ENCODE results near the gene C1QTNF12. TPM values are rescaled to one million over a fixed set of nuclear protein-coding genes. Genes with fewer than 3 reads are reported as not detected.

The C1QTNF12 gene
- total RNA-seq, 1 donor from 2014 or later: 2.5 TPM

DNA sequence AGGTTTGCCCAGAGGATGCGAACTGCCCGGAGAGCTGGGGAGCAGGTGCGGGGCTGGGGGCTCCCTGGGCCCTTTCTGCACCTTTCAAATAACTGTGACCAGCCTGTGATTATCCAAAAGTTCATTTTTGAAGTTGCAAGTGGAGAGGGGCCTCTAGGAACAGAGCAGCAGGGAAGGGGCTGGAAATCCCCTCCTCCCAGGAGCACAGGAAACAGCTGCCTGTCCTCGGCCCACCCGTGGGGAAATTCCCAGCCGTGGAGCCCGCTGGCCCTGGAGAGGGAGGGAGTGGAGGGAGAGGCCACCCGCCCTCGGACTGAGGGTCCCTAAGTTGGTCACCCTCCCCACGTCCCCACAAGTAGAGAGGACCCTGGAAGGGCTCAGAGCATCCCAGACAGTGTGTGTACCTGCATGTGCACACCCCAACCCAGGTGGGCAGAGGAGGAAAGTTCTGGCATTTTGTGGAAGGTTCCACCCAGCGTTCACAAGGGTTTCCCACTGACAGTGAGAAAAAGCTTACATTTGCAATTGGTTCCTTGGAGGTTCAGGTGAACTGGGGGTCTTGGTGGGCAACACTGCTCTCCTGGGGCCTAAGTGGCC is 31.3 kb downstream of the C1QTNF12 start:
- no peak for TF ChIP-seq CTCF (conservative IDR thresholded peaks at IDR 0.05)
- no peaks in the 10 kb centered on the region for H3K27me3 Mint-ChIP-seq
- no peaks in the 10 kb centered on the region for H3K4me1 Mint-ChIP-seq (ENCODE audit: unreplicated experiment)
- H3K27ac Mint-ChIP-seq: no peak overlapping the region
- no peak for DNase-seq (ENCODE audit: extremely low spot score, unreplicated experiment)
- no peaks in the 10 kb centered on the region for H3K9me3 Mint-ChIP-seq
- H3K36me3 Mint-ChIP-seq: no peaks in the 10 kb centered on the region
- no peak overlapping the region for H3K4me3 Mint-ChIP-seq

- Mint-ChIP-seq H3K27me3 (no peaks in the 10 kb centered on the region), H3K27ac (no peak within 1 kb of the TSS), H3K9me3 (no peaks in the 10 kb centered on the region), H3K36me3 (no peaks in the 10 kb centered on the region), H3K4me3 (no peak within 1 kb of the TSS), H3K4me1 (ENCODE audit: unreplicated experiment) (no peaks in the 10 kb centered on the region)
- TF ChIP-seq CTCF (conservative IDR thresholded peaks at IDR 0.05): no peak
- no peak for DNase-seq (ENCODE audit: extremely low spot score, unreplicated experiment)
These were observed 32.9 kb downstream of the C1QTNF12 start, which contains the start of gene TNFRSF4 for GRCh38 chr1:1213345-1214265. Gene TNFRSF4, minus strand, starts transcription at chr1:1214153. Its CDS starts 26 bp downstream, at chr1:1214127.

DNA sequence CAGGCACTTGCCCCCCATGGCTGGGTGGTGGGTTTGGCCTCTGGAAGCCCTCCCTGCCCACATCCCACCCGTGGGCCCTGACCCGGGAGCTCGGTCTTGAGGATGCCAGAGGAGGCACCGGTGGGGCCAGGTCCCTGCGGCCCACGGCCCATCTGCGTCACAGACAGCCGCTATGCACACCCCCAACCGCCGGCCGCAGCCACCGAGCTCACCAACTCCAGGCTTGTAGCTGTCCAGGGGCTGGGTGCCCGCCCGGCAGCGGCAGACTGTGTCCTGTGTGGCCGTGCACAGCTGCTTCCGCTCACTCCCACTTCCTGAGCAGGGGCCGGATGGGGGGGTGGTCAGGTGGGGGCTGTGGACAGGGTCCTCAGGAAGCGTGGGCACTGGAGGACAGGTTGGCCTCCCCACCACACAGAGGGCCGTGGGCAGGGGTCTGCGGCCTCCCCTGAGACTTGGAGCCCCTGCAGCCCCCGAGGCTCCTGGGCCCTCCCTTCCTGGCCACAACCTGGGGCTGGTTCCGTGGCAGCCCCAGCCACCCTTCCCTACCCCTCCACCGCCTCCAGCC is 33.7 kb downstream of the C1QTNF12 start:
- no peak for TF ChIP-seq CTCF (conservative IDR thresholded peaks at IDR 0.05)
- DNase-seq (ENCODE audit: extremely low spot score, unreplicated experiment): no peak
- H3K4me3 Mint-ChIP-seq: no peak overlapping the region
- H3K27ac Mint-ChIP-seq: no peak overlapping the region
- no peaks in the 10 kb centered on the region for H3K27me3 Mint-ChIP-seq
- H3K9me3 Mint-ChIP-seq: no peaks in the 10 kb centered on the region
- no peaks in the 10 kb centered on the region for H3K36me3 Mint-ChIP-seq
- H3K4me1 Mint-ChIP-seq (ENCODE audit: unreplicated experiment): no peaks in the 10 kb centered on the region

DNA sequence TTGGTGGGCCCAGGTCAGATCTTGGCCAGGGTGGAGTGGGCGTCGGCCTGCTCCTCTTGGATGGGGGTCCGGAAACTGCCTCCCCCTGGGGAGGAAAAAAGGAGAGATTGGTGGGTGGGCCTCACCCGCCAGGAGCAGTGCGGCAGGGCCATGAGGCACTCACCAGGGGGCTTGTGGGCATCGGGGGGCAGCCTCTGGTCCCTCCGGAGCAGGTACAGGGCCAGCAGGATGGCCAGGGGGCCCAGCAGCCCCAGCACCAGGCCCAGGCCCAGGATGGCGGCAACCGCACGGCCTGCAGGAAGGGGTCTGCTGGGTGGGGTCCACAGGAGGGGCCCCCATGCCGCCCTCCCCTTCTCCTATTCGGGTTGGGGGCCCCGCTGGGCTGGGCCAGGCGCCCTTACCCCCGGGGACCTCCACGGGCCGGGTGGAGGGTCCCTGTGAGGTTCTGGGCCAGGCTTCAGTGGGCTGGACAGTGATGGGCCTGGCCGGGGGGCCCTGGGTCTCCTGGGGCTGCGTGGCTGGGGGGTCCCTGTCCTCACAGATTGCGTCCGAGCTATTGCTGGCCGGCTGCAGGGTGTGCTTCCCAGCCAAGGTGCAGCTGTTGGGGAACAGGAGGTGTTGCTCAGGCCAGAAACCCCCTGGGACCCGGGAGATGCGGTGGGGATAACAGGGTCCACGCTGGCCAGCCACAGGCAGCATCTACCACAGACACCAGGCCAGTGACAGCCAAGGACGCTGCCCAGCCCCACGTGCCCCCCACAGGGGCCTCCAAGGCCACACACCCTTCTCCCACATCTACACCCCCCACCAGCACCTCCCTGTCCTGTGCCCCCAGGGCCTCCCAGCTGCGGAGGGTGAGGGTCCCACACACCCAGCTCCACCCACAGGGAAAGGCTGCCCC is 34.7 kb downstream of the C1QTNF12 start:
- Mint-ChIP-seq H3K9me3 (no peaks in the 10 kb centered on the region), H3K27ac (no peak overlapping the region), H3K36me3 (no peaks in the 10 kb centered on the region), H3K27me3 (peaks cover under 1% of the 10 kb centered on the region), H3K4me3 (no peak overlapping the region), H3K4me1 (ENCODE audit: unreplicated experiment) (no peaks in the 10 kb centered on the region)
- no peak for DNase-seq (ENCODE audit: extremely low spot score, unreplicated experiment)
- no peak for TF ChIP-seq CTCF (conservative IDR thresholded peaks at IDR 0.05)
